ENCODE data around the gene SPINK13.

SPINK13 gene

DNA sequence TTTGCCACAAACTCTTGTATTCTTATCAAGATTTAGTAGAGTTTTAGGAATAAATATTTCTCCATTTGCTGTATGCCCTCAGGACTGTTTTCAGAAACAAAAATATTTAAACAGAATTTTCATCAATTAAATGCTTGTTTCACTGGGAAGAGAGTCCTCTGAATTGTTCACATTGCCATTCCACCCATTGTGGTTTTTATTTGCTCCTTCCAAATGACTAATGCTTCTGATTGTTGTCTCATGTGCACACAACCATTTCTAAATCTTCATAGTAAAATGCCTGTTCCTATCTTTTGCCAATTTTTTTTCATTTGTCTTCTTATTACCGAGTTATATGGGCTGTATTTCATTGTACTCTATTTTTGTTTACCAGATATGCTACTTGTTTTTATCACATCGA, 19.7 kb upstream of the SPINK13 start:
- TF ChIP-seq FOXP2 (optimal IDR thresholded peaks at IDR 0.05; ENCODE audit: borderline replicate concordance, extremely low read depth, extremely low read length, insufficient read depth) (no peak), SIN3A (IDR thresholded peaks at IDR 0.05; ENCODE audit: borderline replicate concordance, insufficient read depth, low read length) (no peak), POLR2AphosphoS5 (IDR thresholded peaks at IDR 0.05; ENCODE audit: low read depth, low read length) (no peak), TAF1 (IDR thresholded peaks at IDR 0.05; ENCODE audit: borderline replicate concordance, insufficient read depth, low read length) (no peak)
- TF ChIP-seq, protein P1, sequence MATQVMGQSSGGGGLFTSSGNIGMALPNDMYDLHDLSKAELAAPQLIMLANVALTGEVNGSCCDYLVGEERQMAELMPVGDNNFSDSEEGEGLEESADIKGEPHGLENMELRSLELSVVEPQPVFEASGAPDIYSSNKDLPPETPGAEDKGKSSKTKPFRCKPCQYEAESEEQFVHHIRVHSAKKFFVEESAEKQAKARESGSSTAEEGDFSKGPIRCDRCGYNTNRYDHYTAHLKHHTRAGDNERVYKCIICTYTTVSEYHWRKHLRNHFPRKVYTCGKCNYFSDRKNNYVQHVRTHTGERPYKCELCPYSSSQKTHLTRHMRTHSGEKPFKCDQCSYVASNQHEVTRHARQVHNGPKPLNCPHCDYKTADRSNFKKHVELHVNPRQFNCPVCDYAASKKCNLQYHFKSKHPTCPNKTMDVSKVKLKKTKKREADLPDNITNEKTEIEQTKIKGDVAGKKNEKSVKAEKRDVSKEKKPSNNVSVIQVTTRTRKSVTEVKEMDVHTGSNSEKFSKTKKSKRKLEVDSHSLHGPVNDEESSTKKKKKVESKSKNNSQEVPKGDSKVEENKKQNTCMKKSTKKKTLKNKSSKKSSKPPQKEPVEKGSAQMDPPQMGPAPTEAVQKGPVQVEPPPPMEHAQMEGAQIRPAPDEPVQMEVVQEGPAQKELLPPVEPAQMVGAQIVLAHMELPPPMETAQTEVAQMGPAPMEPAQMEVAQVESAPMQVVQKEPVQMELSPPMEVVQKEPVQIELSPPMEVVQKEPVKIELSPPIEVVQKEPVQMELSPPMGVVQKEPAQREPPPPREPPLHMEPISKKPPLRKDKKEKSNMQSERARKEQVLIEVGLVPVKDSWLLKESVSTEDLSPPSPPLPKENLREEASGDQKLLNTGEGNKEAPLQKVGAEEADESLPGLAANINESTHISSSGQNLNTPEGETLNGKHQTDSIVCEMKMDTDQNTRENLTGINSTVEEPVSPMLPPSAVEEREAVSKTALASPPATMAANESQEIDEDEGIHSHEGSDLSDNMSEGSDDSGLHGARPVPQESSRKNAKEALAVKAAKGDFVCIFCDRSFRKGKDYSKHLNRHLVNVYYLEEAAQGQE (IDR thresholded peaks at IDR 0.05; ENCODE audit: insufficient read depth in 1 of 2, low read depth in 2 of 2, low read length in 2 of 2) = no peak

- no peak for TF ChIP-seq SIN3A (IDR thresholded peaks at IDR 0.05; ENCODE audit: borderline replicate concordance, insufficient read depth, low read length)
- TF ChIP-seq TAF1 (IDR thresholded peaks at IDR 0.05; ENCODE audit: borderline replicate concordance, insufficient read depth, low read length) = no peak
- TF ChIP-seq FOXP2 (optimal IDR thresholded peaks at IDR 0.05; ENCODE audit: borderline replicate concordance, extremely low read depth, extremely low read length, insufficient read depth) = no peak
- TF ChIP-seq, protein P1 (IDR thresholded peaks at IDR 0.05; ENCODE audit: insufficient read depth in 1 of 2, low read depth in 2 of 2, low read length in 2 of 2) = no peak
- no peak for TF ChIP-seq POLR2AphosphoS5 (IDR thresholded peaks at IDR 0.05; ENCODE audit: low read depth, low read length)
Observed at GRCh38 chr5:148255456-148255855, 13.1 kb upstream of the SPINK13 start.

- TF ChIP-seq, protein P1 (IDR thresholded peaks at IDR 0.05; ENCODE audit: insufficient read depth in 1 of 2, low read depth in 2 of 2, low read length in 2 of 2) = no peak
- TF ChIP-seq SIN3A (IDR thresholded peaks at IDR 0.05; ENCODE audit: borderline replicate concordance, insufficient read depth, low read length) = no peak
- no peak for TF ChIP-seq POLR2AphosphoS5 (IDR thresholded peaks at IDR 0.05; ENCODE audit: low read depth, low read length)
- no peak for TF ChIP-seq TAF1 (IDR thresholded peaks at IDR 0.05; ENCODE audit: borderline replicate concordance, insufficient read depth, low read length)
- TF ChIP-seq FOXP2 (optimal IDR thresholded peaks at IDR 0.05; ENCODE audit: borderline replicate concordance, extremely low read depth, extremely low read length, insufficient read depth) = no peak
Observed at GRCh38 chr5:148259288-148259687, 9.3 kb upstream of the SPINK13 start.

- TF ChIP-seq POLR2AphosphoS5 (IDR thresholded peaks at IDR 0.05; ENCODE audit: low read depth, low read length) = no peak
- no peak for TF ChIP-seq TAF1 (IDR thresholded peaks at IDR 0.05; ENCODE audit: borderline replicate concordance, insufficient read depth, low read length)
- TF ChIP-seq SIN3A (IDR thresholded peaks at IDR 0.05; ENCODE audit: borderline replicate concordance, insufficient read depth, low read length) = no peak
- TF ChIP-seq, protein P1 (IDR thresholded peaks at IDR 0.05; ENCODE audit: insufficient read depth in 1 of 2, low read depth in 2 of 2, low read length in 2 of 2) = no peak
- no peak for TF ChIP-seq FOXP2 (optimal IDR thresholded peaks at IDR 0.05; ENCODE audit: borderline replicate concordance, extremely low read depth, extremely low read length, insufficient read depth)
Observed at GRCh38 chr5:148261221-148261620, 7.4 kb upstream of the SPINK13 start.

GRCh38 chr5:148267962-148268361, 632 bp upstream of the SPINK13 start:
- TF ChIP-seq POLR2AphosphoS5 (IDR thresholded peaks at IDR 0.05; ENCODE audit: low read depth, low read length) = no peak
- TF ChIP-seq TAF1 (IDR thresholded peaks at IDR 0.05; ENCODE audit: borderline replicate concordance, insufficient read depth, low read length) = no peak
- TF ChIP-seq, protein P1 (IDR thresholded peaks at IDR 0.05; ENCODE audit: insufficient read depth in 1 of 2, low read depth in 2 of 2, low read length in 2 of 2) = no peak
- no peak for TF ChIP-seq SIN3A (IDR thresholded peaks at IDR 0.05; ENCODE audit: borderline replicate concordance, insufficient read depth, low read length)
- no peak for TF ChIP-seq FOXP2 (optimal IDR thresholded peaks at IDR 0.05; ENCODE audit: borderline replicate concordance, extremely low read depth, extremely low read length, insufficient read depth)
